Activated naive CD4-positive, alpha-beta T cell treated with anti-CD3 and anti-CD28 coated beads, Interleukin-2, amount 50 U/mL, for 24 hours (primary cell): ENCODE measurements around the gene RANBP17.
A peak's percentile ranks its signal among the peaks of the same experiment; 100 is the strongest.

ENCODE experiments used
- H3K27ac Mint-ChIP-seq: one replicate; pipeline ENCODE4 v1.8.0; 2021; ENCODE audit warnings: mild to moderate bottlenecking, mixed read lengths
- H3K27me3 Mint-ChIP-seq: one replicate; pipeline ENCODE4 v1.8.0; 2021; ENCODE audit warnings: mixed read lengths
- H3K36me3 Mint-ChIP-seq: one replicate; pipeline ENCODE4 v1.8.0; 2021; ENCODE audit warnings: mixed read lengths
- H3K4me1 Mint-ChIP-seq: one replicate; pipeline ENCODE4 v1.8.0; 2021; ENCODE audit warnings: mixed read lengths
- H3K4me3 Mint-ChIP-seq: one replicate; pipeline ENCODE4 v1.8.0; 2021; ENCODE audit warnings: mild to moderate bottlenecking, mixed read lengths
- H3K9me3 Mint-ChIP-seq: one replicate; pipeline ENCODE4 v1.8.0; 2021; ENCODE audit warnings: mixed read lengths

The RANBP17 gene

DNA sequence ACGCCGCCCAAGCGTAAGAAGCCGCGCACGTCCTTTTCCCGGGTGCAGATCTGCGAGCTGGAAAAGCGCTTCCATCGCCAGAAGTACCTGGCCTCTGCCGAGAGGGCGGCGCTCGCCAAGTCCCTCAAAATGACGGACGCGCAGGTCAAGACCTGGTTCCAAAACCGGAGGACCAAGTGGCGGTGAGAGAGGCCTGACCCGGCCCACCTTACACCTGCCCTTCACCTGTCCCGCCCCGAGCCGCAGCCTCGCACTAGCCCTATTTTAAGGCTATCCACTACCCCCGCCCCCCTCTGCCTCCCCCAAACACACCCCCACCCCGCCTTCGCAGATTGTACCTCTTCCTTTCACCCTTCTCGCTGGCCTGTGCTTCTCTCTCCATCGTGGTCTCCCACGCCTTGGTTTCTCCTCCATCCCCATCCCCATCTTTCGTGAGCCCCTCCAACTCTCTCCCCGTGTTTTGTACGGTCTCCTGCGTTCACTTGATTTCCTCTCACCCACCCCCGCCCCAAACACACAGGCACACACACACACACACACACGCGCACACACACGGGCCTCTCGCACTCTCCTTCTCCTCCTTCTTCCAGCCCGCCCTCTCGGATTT lies 448.5 kb downstream of the RANBP17 start:
- no peaks in the 10 kb centered on the region for H3K36me3 Mint-ChIP-seq
- peaks cover 48% of the 10 kb centered on the region for H3K27me3 Mint-ChIP-seq
- no peak overlapping the region for H3K27ac Mint-ChIP-seq
- no peaks in the 10 kb centered on the region for H3K9me3 Mint-ChIP-seq
- H3K4me3 Mint-ChIP-seq, result no peak overlapping the region
- peaks cover 24% of the 10 kb centered on the region for H3K4me1 Mint-ChIP-seq

DNA sequence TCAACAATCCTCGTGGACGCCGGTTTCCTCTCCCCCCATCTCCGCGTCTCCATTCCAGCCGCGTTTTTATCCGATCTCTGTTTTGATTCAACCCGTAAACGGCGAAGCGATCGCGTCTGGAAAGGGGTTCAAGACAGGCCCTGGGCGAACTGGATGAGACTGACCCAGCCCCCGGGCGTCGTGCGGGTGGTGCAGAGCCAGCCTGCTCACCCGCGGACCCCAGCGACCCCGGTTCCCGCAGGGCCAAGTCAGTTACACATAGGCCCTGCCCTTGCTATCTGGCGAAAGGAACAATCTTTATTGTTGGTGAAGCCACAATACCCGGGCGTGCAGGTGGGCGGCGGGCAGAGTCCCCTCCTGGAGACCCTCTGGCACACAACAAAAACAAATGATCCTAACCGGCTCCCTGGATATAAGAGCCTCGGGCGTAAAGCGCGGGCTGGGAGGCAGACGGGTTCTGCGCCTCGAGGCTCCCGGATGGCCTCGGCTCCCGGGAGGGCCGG lies 449.1 kb downstream of the RANBP17 start:
- Mint-ChIP-seq H3K36me3 (no peaks in the 10 kb centered on the region), H3K4me1 (peaks cover 26% of the 10 kb centered on the region), H3K27me3 (peaks cover 45% of the 10 kb centered on the region), H3K27ac (no peak overlapping the region), H3K4me3 (no peak overlapping the region), H3K9me3 (no peaks in the 10 kb centered on the region)

DNA sequence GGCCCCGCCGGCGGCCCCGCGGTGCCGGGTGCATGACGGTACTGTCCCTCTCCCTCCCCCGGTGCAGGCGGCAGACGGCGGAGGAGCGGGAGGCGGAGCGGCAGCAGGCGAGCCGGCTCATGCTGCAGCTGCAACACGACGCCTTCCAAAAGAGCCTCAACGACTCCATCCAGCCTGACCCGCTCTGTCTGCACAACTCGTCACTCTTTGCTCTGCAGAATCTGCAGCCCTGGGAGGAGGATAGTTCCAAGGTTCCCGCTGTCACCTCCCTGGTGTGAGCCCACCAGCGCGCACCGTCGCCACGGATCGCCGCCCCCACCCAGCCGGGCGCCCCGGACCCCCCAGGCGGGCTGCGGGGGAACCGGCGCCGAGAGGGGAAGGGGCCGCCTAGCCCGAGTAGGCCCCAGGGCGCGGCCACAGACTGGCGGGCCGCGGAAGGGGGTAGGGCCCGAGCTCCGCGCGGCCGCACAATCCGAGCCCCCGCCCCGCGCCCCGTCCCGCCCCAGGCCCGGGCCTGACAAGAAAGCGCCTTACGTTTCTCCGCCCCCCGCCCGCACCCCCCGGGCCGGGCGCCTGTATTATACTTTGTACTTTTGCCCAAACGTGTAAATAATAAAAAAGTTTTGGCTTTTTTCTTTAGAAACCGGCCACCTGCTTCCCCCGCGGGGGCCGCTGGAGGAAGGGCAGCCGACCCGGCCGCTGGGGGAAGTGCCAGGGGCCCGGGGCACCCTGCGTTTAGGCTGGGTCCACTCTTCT lies 449.7 kb downstream of the RANBP17 start:
- no peaks in the 10 kb centered on the region for H3K36me3 Mint-ChIP-seq
- H3K4me3 Mint-ChIP-seq, result no peak overlapping the region
- peaks cover 29% of the 10 kb centered on the region for H3K4me1 Mint-ChIP-seq
- H3K9me3 Mint-ChIP-seq, result no peaks in the 10 kb centered on the region
- H3K27ac Mint-ChIP-seq, result no peak overlapping the region
- peaks cover 42% of the 10 kb centered on the region for H3K27me3 Mint-ChIP-seq

DNA sequence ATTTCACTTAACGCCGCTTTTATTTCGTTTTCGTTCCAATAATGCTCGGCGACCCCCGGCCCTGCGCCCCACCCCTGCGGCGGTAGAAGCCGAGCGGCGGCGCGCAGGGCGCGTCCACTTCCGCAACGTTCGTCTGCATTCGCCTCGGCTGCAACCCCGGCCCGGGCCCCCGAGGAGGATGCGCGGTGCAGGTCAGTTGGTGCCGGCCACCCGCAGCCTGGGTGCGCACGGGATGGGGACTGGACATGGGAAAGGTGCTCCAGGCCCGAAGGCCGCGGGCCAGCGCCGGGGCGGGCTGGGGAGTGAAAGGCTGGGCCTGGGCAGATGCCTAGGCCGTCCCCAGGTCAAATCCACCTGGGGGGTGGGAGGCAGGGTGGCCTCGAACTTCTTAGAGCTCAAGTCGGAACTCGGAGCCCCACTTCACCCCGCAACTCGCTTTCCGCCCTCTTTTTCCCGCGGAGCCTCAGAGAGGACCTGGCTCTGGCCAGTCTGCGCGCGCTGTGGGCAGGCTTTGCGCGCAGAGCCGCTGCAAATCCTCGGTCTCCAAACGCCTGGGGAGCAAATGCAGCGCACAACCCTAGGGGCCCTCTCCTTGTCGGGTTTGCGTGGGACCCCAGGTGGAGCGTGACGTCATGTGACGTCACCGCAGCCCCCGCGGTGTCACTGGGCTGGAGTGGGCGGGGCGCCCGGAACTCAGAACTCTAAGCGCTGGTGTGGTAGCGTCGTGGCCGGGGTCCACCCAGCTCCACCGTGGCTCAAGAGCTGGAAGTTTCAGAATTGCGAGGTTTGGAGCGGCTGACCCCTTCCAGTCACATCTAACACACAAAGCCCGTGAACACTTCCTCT lies 450.5 kb downstream of the RANBP17 start:
- Mint-ChIP-seq H3K4me3 (peak overlapping the region; percentile 67), H3K4me1 (peaks cover 32% of the 10 kb centered on the region), H3K27me3 (peaks cover 42% of the 10 kb centered on the region), H3K36me3 (no peaks in the 10 kb centered on the region), H3K9me3 (no peaks in the 10 kb centered on the region), H3K27ac (no peak overlapping the region)

DNA sequence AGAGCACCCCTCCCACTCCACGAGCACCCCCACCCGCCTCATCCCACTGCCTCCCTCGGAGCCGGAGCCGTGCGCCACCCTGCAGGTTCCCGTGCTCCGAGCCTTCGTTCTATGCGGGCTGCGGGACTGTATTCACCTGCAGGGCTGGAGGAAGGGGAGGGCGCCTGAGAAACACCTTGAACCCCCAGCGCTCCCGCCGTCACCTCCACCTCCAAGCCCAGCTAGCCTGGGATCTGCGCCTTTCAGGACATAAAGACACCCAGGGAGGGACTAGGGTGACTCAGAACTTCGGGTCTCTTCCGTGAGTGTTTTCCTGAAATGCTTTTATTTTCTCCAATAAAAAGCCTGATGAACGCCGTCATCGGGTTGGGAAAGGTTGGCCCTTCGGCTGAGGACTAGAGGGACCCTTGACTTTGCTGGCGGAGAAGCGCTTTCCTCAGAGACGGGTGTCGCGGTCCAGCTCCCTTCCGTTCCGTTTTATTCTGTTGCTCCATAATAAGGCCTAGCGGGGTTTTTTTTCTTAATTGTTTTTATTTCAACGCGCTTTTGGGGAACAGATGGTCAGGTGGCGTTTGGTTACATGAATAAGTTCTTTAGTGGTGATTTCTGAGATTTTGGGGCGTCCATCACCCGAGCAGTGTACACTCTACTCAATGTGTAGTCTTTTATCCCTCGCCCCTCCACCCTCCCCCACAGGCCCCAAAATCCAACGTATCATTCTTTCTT lies 451.8 kb downstream of the RANBP17 start:
- no peaks in the 10 kb centered on the region for H3K36me3 Mint-ChIP-seq
- H3K4me3 Mint-ChIP-seq, result no peak overlapping the region
- peaks cover 26% of the 10 kb centered on the region for H3K4me1 Mint-ChIP-seq
- H3K27me3 Mint-ChIP-seq, result peaks cover 47% of the 10 kb centered on the region
- H3K9me3 Mint-ChIP-seq, result no peaks in the 10 kb centered on the region
- no peak overlapping the region for H3K27ac Mint-ChIP-seq

DNA sequence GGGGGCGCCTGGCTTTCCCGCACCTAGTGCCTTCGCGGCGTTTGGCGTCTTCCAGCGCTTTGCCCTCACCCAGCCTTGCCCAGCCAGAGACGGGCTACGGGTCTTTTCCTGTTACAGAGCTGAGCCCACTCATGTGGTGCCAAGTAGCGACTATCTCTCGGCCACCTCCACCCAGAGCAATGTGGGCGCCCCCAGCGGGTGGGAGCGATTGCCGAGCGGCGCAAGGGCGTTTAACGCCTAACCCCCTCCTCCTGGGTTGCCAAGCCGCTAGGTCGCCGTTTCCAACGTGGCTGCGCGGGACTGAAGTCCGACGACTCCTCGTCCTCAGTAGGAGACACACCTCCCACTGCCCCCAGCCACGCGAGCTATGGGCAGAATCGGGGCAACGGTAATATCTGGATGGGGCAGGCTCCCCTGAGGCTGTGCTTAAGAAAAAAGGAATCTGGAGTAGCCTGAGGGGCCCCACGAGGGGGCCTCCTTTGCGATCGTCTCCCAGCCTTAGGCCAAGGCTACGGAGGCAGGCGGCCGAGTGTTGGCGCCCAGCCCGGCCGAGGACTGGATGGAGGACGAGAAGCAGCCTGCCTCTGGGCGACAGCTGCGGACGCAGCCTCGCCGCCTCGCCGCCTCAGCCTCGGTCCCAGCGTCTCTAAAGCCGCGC lies 453.0 kb downstream of the RANBP17 start:
- no peak overlapping the region for H3K4me3 Mint-ChIP-seq
- H3K27me3 Mint-ChIP-seq, result peaks cover 51% of the 10 kb centered on the region
- no peaks in the 10 kb centered on the region for H3K36me3 Mint-ChIP-seq
- no peaks in the 10 kb centered on the region for H3K9me3 Mint-ChIP-seq
- H3K4me1 Mint-ChIP-seq, result peaks cover 26% of the 10 kb centered on the region
- H3K27ac Mint-ChIP-seq, result no peak overlapping the region

DNA sequence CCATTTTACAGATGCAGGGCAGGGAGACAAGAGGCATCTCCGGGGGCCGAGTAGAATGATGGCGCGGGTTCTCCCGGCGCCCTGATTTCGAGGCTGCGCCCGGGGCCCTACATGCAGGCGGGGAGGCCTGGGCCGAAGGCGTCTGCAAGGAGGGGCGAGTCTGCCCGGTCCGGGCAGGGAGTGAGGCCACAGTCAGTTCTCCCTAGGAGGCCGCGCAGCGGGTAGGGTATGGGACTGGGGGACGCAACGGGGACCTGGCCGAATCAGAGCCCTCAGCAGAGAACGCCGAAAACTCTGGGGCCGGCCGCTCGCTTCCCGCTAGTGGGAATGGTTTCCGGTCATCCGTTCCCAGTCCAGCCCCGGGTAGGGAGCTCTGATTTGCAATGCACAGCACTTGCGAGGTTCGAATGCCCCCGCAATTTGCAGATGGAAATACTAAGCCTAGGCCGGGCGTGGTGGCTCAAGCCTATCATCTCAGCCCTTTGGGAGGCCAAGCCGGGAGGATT lies 453.6 kb downstream of the RANBP17 start:
- peaks cover 26% of the 10 kb centered on the region for H3K4me1 Mint-ChIP-seq
- no peak overlapping the region for H3K27ac Mint-ChIP-seq
- H3K36me3 Mint-ChIP-seq, result no peaks in the 10 kb centered on the region
- no peaks in the 10 kb centered on the region for H3K9me3 Mint-ChIP-seq
- H3K27me3 Mint-ChIP-seq, result peaks cover 54% of the 10 kb centered on the region
- H3K4me3 Mint-ChIP-seq, result no peak overlapping the region

DNA sequence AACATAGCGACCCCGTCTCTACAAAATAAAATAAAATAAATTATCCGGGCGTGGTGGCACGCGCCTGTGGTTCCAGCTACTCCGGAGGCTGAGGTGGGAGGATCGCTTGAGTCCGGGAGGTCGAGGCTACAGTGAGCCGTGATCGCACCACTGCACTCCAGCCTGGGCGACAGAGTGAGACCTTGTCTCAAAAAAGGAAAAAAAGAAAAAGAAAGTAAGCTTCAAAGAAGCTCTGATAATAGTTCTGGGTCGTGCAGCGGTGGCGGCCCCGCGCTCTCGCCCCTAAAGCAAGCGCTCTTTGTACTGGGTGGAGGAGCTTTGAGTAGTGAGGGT lies 454.1 kb downstream of the RANBP17 start:
- H3K27me3 Mint-ChIP-seq, result peaks cover 52% of the 10 kb centered on the region
- H3K36me3 Mint-ChIP-seq, result no peaks in the 10 kb centered on the region
- peaks cover 22% of the 10 kb centered on the region for H3K4me1 Mint-ChIP-seq
- no peak overlapping the region for H3K4me3 Mint-ChIP-seq
- H3K9me3 Mint-ChIP-seq, result no peaks in the 10 kb centered on the region
- H3K27ac Mint-ChIP-seq, result no peak overlapping the region

DNA sequence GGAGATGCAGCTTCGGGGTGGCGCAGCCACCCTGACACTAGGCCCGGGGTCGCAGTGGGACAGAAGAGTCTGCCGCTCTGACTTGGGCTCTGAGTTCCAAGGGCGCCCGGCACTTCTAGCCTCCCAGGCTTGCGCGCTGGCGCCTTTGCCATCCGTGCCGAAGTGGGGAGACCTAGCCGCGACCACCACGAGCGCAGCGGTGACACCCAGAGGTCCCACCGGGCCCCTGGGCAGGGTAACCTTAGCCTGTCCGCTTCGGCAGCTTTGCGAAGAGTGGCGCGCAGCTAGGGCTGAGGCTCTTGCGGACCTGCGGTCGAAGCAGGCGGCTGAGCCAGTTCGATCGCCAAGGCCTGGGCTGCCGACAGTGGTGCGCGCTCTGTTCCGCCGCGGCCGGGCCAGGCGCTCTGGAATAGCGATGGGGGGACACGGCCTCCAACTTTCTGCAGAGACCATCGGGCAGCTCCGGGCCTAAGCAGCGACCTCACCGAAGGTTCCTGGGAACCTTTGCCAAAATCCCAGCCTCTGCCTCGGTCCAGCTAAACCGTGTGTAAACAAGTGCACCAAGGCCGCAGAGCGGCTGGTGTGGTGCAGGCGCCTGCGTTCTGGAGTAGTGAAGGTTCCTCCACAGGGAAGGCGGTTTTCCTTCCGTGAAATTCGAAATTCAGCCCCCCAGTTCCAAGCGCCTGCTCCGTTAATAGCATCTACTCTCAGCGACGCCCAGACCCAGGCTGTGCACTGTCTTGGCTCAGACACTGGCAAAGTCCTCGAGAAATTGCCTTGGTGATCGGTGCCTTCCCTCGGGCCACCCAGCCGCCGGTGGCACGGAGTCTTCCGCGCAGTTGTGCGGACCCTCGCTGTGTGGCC lies 454.7 kb downstream of the RANBP17 start:
- peaks cover 22% of the 10 kb centered on the region for H3K4me1 Mint-ChIP-seq
- no peaks in the 10 kb centered on the region for H3K9me3 Mint-ChIP-seq
- H3K27me3 Mint-ChIP-seq, result peaks cover 56% of the 10 kb centered on the region
- no peaks in the 10 kb centered on the region for H3K36me3 Mint-ChIP-seq
- H3K4me3 Mint-ChIP-seq, result no peak overlapping the region
- no peak overlapping the region for H3K27ac Mint-ChIP-seq

DNA sequence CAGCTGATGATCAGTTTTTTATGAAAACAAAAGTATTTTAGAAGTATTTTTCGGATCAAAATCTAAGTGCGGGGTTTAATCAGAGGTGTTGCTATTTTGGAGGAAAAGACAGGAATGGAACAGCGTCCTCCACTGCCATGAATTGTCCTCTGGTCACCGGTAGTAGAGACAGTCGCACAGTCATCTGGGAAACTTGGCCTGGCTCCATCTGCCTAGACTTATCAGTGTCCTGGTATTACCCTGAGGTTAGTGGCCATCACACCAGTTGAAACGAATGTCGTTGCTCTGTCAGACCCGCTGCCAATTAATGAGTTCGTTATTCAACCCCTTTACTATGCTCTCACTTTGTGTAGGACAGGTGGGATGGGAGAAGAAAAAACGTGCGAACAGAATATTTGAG lies 455.4 kb downstream of the RANBP17 start:
- Mint-ChIP-seq H3K36me3 (no peaks in the 10 kb centered on the region), H3K4me3 (no peak overlapping the region), H3K27ac (no peak overlapping the region), H3K4me1 (peaks cover 22% of the 10 kb centered on the region), H3K27me3 (peaks cover 61% of the 10 kb centered on the region), H3K9me3 (no peaks in the 10 kb centered on the region)

DNA sequence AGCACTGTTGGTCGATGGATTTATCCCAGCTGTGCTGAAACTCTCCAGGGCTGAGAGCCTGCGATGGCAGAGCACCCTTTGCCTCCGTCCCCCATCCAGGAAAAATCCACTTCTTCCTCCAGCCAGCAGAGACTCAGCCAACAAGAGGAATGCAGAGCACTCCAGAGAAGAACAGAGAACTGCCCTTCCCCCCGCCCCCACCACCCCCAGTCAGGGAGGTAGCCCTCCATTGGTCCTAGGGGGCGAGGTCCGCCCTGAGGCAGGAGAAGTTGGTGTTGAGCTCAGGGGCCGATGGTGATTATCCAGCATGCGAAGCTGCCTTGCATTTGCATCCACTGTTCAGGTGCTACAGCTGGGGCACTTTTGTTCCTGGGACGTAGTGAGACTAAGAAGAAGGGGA lies 456.2 kb downstream of the RANBP17 start:
- H3K36me3 Mint-ChIP-seq, result no peaks in the 10 kb centered on the region
- H3K4me1 Mint-ChIP-seq, result peaks cover 16% of the 10 kb centered on the region
- no peak overlapping the region for H3K27ac Mint-ChIP-seq
- no peak overlapping the region for H3K4me3 Mint-ChIP-seq
- no peaks in the 10 kb centered on the region for H3K9me3 Mint-ChIP-seq
- H3K27me3 Mint-ChIP-seq, result peaks cover 58% of the 10 kb centered on the region

DNA sequence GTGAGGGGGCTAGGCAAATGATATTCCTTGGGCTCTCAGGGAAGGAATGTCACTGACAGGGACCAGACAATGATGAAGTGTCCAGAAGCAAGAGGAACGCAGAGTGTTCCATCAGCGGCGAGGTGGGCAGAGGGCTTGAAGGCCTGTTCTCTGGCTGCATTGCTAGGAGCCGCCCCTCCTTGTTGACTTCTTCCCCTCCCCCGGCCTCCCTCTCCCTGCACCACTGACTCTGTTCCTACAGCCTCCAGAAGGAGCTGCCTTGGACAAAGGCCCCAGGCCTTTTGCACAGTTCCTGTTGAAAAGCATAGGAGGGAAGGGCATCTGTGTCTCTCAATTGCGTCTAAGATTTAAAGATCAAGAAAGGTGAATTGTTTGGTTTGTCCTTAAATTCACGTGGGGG lies 459.6 kb downstream of the RANBP17 start:
- Mint-ChIP-seq H3K4me1 (peaks cover 3% of the 10 kb centered on the region), H3K9me3 (no peaks in the 10 kb centered on the region), H3K27me3 (peaks cover 54% of the 10 kb centered on the region), H3K27ac (no peak overlapping the region), H3K36me3 (no peaks in the 10 kb centered on the region), H3K4me3 (no peak overlapping the region)

DNA sequence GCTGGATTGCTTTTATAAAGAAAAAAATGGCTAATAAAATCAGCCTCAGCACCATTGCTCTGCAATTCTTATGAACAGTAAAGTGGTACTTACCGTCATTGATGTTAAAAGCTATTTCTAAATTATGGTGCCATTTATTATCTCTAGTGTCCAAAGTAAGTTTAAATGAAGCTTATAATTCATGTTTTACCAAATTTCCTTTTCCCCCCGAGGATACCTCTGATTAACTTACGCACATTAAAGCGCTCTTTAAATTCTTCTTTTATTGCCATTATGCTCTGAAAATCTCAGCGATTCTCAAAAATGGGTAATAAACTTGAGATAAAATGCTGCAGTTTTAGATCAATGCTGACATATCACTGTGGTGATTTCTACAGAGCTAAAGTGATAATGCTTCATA lies 460.7 kb downstream of the RANBP17 start:
- Mint-ChIP-seq H3K9me3 (no peaks in the 10 kb centered on the region), H3K27ac (no peak overlapping the region), H3K4me1 (no peaks in the 10 kb centered on the region), H3K27me3 (peaks cover 50% of the 10 kb centered on the region), H3K36me3 (no peaks in the 10 kb centered on the region), H3K4me3 (no peak overlapping the region)

DNA sequence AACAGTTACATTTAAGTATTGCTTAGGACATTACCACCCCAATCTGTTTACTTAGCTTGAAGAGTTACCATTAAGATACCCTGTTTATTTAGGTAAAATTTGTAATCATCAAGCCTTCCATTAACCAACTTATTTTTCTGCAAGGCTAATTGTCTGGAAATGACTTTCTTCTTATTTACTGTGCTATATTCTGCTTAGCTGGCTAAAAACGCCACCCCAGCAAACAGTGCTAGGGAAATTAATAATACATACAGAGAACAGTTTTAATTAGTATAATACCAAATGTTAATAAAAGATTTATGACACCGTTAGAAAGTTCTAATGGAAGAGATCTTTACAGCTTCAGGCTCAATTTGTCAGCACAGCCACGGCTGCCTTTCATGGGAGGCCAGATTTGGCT lies 461.2 kb downstream of the RANBP17 start:
- H3K27ac Mint-ChIP-seq, result no peak overlapping the region
- H3K9me3 Mint-ChIP-seq, result no peaks in the 10 kb centered on the region
- H3K36me3 Mint-ChIP-seq, result no peaks in the 10 kb centered on the region
- H3K27me3 Mint-ChIP-seq, result peaks cover 50% of the 10 kb centered on the region
- no peaks in the 10 kb centered on the region for H3K4me1 Mint-ChIP-seq
- no peak overlapping the region for H3K4me3 Mint-ChIP-seq
